ENCODE measurements around the gene TYW1B.
"Not testable (repeated sequence)": the region's sequence is repeated elsewhere in the genome, so short reads cannot be mapped to it uniquely, and the experiment has no call there.

The TYW1B gene

DNA sequence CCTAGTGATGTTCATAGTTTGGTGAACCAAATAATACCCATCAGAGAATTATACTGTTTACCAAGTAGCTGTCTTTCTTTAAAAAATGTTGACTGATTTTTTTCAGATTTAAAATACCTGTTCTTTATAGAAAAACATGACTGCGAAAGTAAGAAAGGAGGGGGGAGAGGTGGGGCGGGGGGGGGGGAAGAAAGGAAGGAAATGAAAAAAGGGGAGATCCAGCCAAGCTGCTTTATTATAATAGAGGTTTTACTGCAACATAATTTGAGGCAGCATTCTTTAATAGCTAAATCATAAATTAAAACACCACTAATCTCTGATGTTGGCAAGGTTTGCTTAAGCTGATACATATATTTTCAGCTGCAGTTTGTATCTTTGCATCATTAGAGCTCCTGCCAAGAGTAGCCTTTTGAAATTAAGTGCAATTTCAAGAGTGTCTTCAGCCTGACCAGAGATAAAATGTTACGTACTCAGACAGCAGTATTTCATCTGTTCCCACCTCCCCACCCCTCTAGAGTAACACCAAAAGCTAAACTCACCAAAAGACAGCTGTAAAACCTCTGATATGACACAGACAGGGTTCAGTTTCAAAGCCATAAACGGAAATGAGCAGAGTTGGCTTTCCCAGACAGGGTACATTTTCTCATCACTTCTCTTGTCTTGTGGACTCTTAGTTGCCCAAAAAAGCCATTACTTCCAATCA, 202.1 kb downstream of the TYW1B start:
- DNase-seq (ENCODE audit: low read depth in 2 of 2): peak in 1 of 2 donors; percentile 28
- not testable (repeated sequence) for H3K4me3 ChIP-seq (replicated peaks in 1 of 2; ENCODE audit: low read depth in 2 of 2, low read length in 2 of 2)

DNA sequence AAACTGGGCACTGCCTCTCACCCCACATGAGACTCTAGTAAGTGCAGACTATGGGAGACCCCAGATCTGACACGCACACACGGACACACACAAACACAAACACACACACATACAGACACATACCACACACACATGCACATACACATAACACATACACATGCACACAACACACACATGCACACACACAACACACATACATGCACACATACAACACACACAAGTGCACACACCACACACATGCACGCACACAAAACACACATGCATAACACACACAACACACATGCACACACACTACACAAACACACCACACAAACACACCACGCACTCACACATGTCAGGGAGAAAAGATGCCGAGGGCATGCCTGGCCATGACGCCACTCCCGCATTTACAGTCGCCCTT, 205.5 kb downstream of the TYW1B start:
- TF ChIP-seq, protein P1, sequence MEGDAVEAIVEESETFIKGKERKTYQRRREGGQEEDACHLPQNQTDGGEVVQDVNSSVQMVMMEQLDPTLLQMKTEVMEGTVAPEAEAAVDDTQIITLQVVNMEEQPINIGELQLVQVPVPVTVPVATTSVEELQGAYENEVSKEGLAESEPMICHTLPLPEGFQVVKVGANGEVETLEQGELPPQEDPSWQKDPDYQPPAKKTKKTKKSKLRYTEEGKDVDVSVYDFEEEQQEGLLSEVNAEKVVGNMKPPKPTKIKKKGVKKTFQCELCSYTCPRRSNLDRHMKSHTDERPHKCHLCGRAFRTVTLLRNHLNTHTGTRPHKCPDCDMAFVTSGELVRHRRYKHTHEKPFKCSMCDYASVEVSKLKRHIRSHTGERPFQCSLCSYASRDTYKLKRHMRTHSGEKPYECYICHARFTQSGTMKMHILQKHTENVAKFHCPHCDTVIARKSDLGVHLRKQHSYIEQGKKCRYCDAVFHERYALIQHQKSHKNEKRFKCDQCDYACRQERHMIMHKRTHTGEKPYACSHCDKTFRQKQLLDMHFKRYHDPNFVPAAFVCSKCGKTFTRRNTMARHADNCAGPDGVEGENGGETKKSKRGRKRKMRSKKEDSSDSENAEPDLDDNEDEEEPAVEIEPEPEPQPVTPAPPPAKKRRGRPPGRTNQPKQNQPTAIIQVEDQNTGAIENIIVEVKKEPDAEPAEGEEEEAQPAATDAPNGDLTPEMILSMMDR (IDR thresholded peaks at IDR 0.05; ENCODE audit: low read depth, low read length): no peak
- DNase-seq (ENCODE audit: low read depth in 2 of 2): no peak

DNA sequence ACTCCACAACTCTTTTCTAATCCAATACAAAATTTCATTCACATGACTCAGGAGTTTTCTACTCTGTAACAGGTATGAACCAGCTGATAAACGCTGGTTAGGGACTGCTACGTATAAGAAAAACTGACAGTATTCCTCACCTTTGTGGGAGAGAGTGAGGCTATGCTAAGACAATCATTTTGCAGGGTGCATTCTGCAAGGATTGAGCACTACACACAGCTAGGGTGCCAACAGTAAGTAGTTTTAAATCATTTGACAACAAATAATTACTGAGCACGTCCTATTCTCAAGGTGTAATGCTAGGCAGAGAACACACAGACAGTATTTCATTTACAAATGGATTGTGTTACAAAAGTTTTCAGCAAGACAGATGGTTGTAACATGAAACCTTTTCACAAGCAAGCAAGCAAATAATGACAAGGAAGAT, 206.2 kb downstream of the TYW1B start:
- not testable (repeated sequence) for H3K4me3 ChIP-seq (replicated peaks in 1 of 2; ENCODE audit: low read depth in 2 of 2, low read length in 2 of 2); DNase-seq (ENCODE audit: low read depth in 2 of 2)

More for the DNA sequence above, 205.5 kb downstream of the TYW1B start:
- no peak overlapping the region for H3K4me3 ChIP-seq (replicated peaks in 1 of 2; ENCODE audit: low read depth in 2 of 2, low read length in 2 of 2)

DNA sequence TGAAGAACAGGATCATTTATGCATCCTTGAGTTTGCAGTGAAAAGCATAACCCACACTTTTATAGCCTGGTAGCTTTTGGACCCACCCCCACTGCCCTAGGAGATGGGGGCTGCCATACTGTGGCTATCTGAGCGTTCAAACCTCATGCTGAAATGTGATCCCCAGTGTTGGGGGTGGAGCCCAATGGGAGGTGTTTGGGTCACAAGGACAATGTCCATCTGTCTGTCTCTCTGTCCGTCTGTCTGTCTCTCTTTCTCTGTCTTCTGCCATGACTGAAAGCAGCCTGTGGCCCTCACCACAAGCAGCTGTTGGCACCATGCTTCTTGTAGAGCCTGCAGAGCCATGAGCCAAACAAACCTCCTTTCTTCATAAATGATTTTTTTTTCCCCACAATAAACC, 207.1 kb downstream of the TYW1B start:
- not testable (repeated sequence) for H3K4me3 ChIP-seq (replicated peaks in 1 of 2; ENCODE audit: low read depth in 2 of 2, low read length in 2 of 2); DNase-seq (ENCODE audit: low read depth in 2 of 2)

DNA sequence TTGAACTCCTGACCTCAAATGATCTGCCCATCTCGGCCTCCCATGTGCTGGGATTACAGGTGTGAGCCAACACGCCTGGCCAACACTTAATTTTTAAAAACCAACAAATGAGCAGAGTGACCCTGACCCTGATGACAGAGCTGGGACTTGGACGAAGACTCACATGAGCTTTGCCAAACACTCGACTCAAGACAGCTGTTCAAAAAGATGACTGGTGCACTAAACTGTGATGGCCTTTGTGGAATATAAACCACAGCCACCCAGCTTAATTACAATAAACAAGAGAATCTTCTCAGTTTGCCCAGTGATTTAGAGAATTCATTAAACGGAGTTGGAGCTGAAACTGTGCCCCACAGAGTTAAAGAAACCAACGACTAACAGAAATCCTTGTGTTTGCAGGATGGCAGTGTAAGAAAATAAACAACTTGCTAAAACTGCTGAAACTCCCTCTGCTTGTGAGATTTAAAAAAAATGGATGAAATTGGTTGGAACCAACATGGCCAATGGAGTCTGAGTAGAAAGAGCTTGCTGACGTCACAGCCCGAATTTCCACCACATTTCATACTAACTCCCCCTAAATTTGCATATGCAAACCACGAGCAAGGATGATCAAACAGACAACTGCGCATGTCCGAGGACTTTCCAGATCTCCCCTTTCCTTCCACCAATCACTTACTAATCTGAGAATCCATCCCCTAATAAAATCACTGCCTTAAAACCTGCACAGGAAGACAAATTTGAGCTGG, 209.4 kb downstream of the TYW1B start:
- not testable (repeated sequence) for H3K4me3 ChIP-seq (replicated peaks in 1 of 2; ENCODE audit: low read depth in 2 of 2, low read length in 2 of 2)
- peak in 1 of 2 donors; percentile 15 for DNase-seq (ENCODE audit: low read depth in 2 of 2)

DNA sequence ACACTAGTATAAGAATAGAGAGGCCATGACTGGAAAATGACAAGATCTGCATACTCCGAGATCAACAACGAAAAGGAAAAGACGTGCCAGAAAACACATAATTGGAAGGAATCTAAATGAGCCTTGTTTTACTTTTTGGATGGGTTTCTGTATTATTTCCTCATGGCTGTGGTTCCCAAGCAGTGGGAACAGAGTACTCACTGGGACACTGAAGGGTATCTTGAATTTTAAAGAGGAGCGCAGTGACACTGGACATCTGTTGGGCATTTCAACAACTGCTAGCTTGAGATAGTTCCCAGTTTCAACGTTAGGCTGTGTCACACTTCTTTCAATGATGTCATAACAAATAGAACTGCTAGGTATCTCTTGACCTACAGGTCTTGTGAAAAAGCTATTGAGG, 218.2 kb downstream of the TYW1B start:
- not testable (repeated sequence) for DNase-seq (ENCODE audit: low read depth in 2 of 2); H3K4me3 ChIP-seq (replicated peaks in 1 of 2; ENCODE audit: low read depth in 2 of 2, low read length in 2 of 2)

DNA sequence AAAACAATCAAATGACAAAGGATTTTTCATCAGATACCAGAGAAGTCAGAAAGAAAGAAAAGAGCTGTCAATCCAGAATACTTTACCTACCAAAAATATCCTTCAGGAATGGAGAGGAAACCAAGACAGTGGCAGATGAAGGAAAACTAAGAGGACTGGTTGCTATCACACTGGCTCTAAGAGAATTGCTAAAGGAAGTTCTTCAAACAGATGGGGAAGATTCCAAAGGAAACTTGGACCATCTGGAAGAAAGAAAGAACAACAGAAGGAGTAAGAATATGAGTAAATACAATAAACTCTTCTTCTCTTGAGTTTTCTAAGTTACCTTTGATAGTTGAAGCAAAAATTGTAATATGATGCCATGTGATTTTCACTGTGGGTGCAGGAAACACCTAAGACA, 220.0 kb downstream of the TYW1B start:
- DNase-seq (ENCODE audit: low read depth in 2 of 2); H3K4me3 ChIP-seq (replicated peaks in 1 of 2; ENCODE audit: low read depth in 2 of 2, low read length in 2 of 2): not testable (repeated sequence)

DNA sequence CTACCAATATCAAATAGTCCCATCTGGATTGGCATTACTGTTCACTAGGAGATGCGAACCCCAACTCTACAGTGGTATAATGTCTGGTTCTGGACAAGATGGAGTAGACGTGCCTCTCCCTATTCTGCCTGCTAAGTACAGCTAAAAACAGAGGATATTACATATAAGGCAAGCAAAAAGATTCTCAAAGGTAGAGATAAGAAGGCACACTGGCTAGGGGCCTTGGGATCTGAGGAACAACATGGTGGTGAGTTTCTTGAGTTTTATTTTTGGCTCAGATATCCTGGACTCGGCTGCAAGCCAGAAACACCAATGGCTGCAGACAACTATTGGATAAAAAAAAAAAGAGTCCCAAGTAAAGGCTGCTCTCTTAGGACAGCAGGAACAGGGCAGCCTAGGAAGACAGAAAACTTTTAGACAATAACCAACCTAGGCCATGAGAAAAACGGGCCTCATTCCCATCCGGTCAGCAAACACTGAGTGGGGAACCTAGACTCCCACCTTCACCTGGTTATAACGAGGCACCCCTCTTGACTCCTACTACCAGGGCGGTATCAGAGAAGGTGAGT, 222.1 kb downstream of the TYW1B start:
- H3K4me3 ChIP-seq (replicated peaks in 1 of 2; ENCODE audit: low read depth in 2 of 2, low read length in 2 of 2); DNase-seq (ENCODE audit: low read depth in 2 of 2): not testable (repeated sequence)

DNA sequence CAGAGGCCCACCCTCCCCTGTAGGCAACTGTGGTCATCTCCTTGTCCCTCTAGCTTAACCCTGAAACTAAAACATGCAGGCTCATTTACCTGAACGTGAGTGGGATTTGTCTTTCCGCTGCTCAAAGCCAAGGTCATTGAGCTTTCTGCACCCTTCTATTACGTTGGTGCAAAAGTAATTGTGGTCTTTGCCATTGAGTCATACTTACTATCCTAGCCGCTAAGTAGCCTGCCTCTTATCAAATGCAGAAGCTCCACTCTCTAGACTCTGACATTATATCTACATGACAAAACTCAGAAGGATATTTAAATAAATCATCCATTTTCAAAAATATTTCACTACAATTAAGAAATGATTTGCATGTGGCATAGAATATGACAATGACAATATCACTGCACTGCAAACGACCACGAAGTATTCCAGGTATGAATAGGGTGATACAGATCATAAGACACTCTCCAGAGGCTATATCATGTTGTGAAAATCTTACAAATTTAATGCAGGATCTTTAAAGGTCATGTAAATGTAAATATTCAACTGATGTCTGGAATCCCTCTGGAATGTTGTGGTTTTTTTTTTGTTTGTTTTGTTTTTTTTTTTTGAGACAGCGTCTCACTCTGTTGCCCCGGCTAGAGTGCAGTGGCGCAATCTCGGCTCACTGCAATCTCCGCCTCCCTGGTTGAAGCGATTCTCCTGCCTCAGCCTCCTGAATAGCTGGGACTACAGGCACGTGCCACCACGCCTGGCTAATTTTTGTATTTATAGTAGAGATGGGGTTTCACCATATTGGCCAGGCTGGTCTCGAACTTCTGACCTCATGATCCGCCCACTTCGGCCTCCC, 223.0 kb downstream of the TYW1B start:
- not testable (repeated sequence) for H3K4me3 ChIP-seq (replicated peaks in 1 of 2; ENCODE audit: low read depth in 2 of 2, low read length in 2 of 2)
- DNase-seq (ENCODE audit: low read depth in 2 of 2): peak in 1 of 2 donors; percentile 20

DNA sequence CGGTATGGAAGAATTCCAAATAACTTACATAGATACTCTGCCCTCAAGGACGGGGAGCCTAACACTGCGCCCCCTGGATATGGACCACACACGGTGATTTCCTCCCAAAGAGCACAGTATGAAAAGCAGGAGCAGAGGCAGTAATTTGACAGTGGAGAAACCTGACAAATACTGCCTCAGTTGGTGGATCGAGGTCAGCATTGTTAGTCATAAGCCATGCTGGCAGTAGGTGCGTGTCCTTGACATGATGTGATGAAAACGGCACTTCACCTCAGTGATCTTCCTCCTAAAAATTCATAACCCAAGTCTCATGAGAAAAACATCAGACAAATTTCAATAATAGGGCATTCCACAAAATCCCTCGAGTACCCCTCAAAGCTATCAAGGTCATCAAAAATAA, 224.5 kb downstream of the TYW1B start:
- H3K4me3 ChIP-seq (replicated peaks in 1 of 2; ENCODE audit: low read depth in 2 of 2, low read length in 2 of 2); DNase-seq (ENCODE audit: low read depth in 2 of 2): not testable (repeated sequence)

DNA sequence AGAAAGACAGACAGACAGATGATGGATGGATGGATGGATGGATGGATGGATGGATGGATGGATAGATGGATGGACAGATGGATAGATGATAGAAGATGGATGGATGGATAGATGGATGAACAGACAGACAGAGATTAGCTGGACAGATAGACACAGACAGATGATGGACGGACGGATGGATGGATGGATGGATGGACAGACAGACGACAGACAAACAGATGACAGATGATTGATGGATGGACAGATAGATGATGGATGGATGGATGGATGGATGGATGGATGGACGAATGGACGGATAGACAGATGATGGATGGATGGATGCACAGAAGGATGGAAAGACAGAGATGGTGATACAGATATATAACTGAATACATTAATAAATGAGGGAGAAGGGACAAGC, 224.9 kb downstream of the TYW1B start:
- DNase-seq (ENCODE audit: low read depth in 2 of 2): no peak
- TF ChIP-seq, protein P1 (IDR thresholded peaks at IDR 0.05; ENCODE audit: low read depth, low read length): no peak
- no peak overlapping the region for H3K4me3 ChIP-seq (replicated peaks in 1 of 2; ENCODE audit: low read depth in 2 of 2, low read length in 2 of 2)

DNA sequence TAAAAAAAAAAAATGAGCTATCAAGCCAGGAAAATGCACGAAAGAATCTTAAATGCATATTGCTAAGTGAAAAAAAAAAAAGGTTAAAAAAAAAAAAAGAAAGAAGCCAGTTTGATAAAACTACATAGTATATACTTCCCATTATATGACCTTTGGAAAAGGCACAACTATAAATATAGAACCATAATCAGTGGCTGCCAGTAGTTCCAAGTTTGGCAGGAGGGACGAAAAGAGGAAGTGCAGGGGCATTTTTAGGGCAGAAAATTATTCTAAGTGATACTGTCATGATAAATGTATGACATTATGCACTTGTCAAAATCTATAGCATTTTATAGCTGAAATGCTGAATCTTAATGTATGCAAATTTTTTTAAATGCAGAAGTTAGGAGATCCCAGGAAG, 226.3 kb downstream of the TYW1B start:
- not testable (repeated sequence) for DNase-seq (ENCODE audit: low read depth in 2 of 2); H3K4me3 ChIP-seq (replicated peaks in 1 of 2; ENCODE audit: low read depth in 2 of 2, low read length in 2 of 2)

DNA sequence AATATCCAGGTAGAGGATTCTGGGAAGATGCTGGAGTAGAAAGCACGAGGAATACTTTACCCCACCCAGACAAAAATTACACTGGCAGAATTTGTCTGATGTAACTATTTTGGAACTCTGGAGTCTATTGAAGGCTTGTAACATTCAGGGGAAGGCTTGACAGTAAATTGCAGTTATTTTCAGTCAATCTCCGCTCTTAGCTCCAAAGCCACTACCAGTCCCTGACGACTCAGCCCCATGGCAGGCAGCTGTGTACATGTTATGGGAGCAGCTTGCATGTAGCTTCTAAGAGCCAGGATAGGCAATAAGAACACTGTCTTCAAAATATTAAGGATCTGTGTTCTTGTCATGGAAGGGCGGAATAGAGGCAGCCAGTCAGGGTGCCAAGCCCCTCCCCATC, 238.0 kb downstream of the TYW1B start:
- not testable (repeated sequence) for H3K4me3 ChIP-seq (replicated peaks in 1 of 2; ENCODE audit: low read depth in 2 of 2, low read length in 2 of 2)
- peak; percentile 11 to 18 for DNase-seq (ENCODE audit: low read depth in 2 of 2)

DNA sequence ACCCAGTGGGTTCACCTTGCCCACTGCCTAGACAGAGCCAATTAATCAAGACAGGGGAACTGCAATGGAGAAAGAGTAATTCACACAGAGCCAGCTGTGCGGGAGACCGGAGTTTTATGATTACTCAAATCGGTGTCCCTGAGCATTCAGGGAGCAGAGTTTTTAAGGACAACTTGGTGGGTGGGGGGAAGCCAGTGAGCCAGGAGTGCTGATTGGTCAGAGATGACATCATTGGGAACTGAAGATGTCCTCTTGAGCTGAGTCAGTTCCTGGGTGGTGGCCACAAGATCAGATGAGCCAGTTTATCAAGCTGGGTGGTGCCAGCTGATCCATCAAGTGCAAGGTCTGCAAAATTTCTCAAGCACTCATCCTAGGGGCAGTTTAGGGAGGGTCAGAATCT, 240.7 kb downstream of the TYW1B start:
- H3K4me3 ChIP-seq (replicated peaks in 1 of 2; ENCODE audit: low read depth in 2 of 2, low read length in 2 of 2): not testable (repeated sequence)
- DNase-seq (ENCODE audit: low read depth in 2 of 2): peak in 1 of 2 donors; percentile 10

DNA sequence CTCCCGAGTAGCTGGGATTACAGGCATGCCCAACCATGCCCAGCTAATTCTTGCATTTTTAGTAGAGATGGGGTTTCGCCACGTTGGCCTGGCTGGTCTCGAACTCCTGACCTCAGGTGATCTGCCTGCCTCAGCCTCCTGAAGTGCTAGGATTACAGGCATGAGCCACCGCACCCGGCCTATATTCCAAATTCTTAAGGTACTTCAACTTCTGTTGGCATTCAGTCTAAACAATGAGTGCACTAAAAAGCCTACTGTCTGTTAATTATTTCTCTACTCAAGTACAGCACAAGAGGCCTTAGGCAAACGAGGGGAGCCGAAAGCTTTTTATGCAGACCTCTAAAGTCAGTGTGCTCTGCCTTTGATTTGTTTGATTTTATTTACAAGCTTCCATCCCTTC, 243.4 kb downstream of the TYW1B start:
- not testable (repeated sequence) for H3K4me3 ChIP-seq (replicated peaks in 1 of 2; ENCODE audit: low read depth in 2 of 2, low read length in 2 of 2); DNase-seq (ENCODE audit: low read depth in 2 of 2)
